Measurements from ENCODE around the gene ARHGAP26.

GRCh38 chr5:142913728-142914338 is 143.7 kb downstream of the ARHGAP26 start:
- no peak for TF ChIP-seq CTCF (conservative IDR thresholded peaks at IDR 0.05; ENCODE audit: low read depth, low read length)
- no peak for TF ChIP-seq CHD1 (IDR thresholded peaks at IDR 0.05; ENCODE audit: low read depth, low read length)
- no peak for TF ChIP-seq MAZ (IDR thresholded peaks at IDR 0.05; ENCODE audit: borderline replicate concordance, low read depth, low read length)
- TF ChIP-seq POLR2A (IDR thresholded peaks at IDR 0.05; ENCODE audit: low read depth, low read length), result no peak
- no peak for TF ChIP-seq ELK1 (IDR thresholded peaks at IDR 0.05; ENCODE audit: borderline replicate concordance, low read depth, low read length)
- no peak for TF ChIP-seq USF2 (IDR thresholded peaks at IDR 0.05; ENCODE audit: low read depth, low read length)
- TF ChIP-seq RFX5 (IDR thresholded peaks at IDR 0.05; ENCODE audit: low read depth, low read length), result no peak
- no peak for TF ChIP-seq RAD21 (IDR thresholded peaks at IDR 0.05; ENCODE audit: low read length)
- no peak for TF ChIP-seq BHLHE40 (IDR thresholded peaks at IDR 0.05; ENCODE audit: low read depth, low read length)
- no peak for TF ChIP-seq RCOR1 (IDR thresholded peaks at IDR 0.05; ENCODE audit: insufficient replicate concordance, low read length)
